A549 (cell line): ENCODE results near the gene TMEM95. TPM values are rescaled to one million over a fixed set of nuclear protein-coding genes. Genes with fewer than 3 reads are reported as not detected.
"Not testable (repeated sequence)": the region's sequence is repeated elsewhere in the genome, so short reads cannot be mapped to it uniquely, and the experiment has no call there.

ENCODE experiments used
- ATAC-seq, 2 experiments: fragments of 200-7000 bp in 1 of 2; fragments of >200 bp in 1 of 2; cut with Nextera tagmentation in 1 of 2; cut with Tn5 transposase in 1 of 2; 3 replicates each; pipeline versions ENCODE4 v1.8.0 to v1.9.1; 2018 to 2020; ENCODE audit warnings: mild to moderate bottlenecking in 1 of 2, moderate library complexity in 1 of 2
- CTCF ChIA-PET: fragments of 300-600 bp; sonication (Branson Sonifier 250); formaldehyde crosslinking; extraction: SDS; loops from one replicate; lab custom pipeline; 2021; ENCODE audit warnings: antibody characterized with exemption, inconsistent platforms; lab: Yijun Ruan, JAX
- POLR2A ChIA-PET: fragments of 350-600 bp; formaldehyde crosslinking; extraction: SDS; loops from one replicate; lab custom pipeline; 2021; ENCODE audit warnings: antibody characterized with exemption, inconsistent platforms; lab: Yijun Ruan, JAX
- DNase-seq, 2 experiments: peaks; one replicate each; pipeline versions ENCODE4 v3.0.0 to v3.0.0-alpha.2; 2011 to 2016; ENCODE audit warnings: low read depth in 1 of 2, low spot score in 1 of 2
- FAIRE-seq: peaks from 2 replicates; lab custom pipeline; 2011; peaks lifted over from hg19 to GRCh38; lab: Jason Lieb, UNC
- H3K27ac ChIP-seq, 2 experiments: fragments of >200 bp; sonication (Bioruptor Twin); formaldehyde crosslinking; 3 replicates each; pipeline ENCODE4 v1.5.1; 2016 to 2017
- H3K4me1 ChIP-seq: fragments of >200 bp; sonication (Bioruptor Twin); formaldehyde crosslinking; 3 replicates; pipeline ENCODE4 v1.6.1; 2016
- H3K4me2 ChIP-seq: fragments of >200 bp; sonication (Bioruptor Twin); formaldehyde crosslinking; 3 replicates; pipeline ENCODE4 v1.6.1; 2016
- H3K4me3 ChIP-seq: fragments of >200 bp; sonication (Bioruptor Twin); formaldehyde crosslinking; 3 replicates; pipeline ENCODE4 v1.5.1; 2016
- H3K9me3 ChIP-seq: fragments of >200 bp; sonication (Bioruptor Twin); formaldehyde crosslinking; 3 replicates; pipeline ENCODE4 v1.6.1; 2016
- BCL3 ChIP-seq: fragments of >200 bp; sonication (Bioruptor Twin); formaldehyde crosslinking; IDR thresholded peaks from 3 replicates; pipeline ENCODE4 v1.6.1; 2016
- CBX2 ChIP-seq: fragments of 200-600 bp; sonication (generic); IDR thresholded peaks from 2 replicates; pipeline ENCODE4 v1.6.1; 2016; ENCODE audit warnings: low read depth, mild to moderate bottlenecking, borderline replicate concordance
- CEBPB ChIP-seq, 2 experiments: fragments of >200 bp in 1 of 2; sonication (Bioruptor Twin) in 1 of 2; formaldehyde crosslinking in 1 of 2; IDR thresholded peaks; 2 replicates each; pipeline ENCODE4 v1.6.1; 2012 to 2016
- EP300 ChIP-seq, 2 experiments: fragments of >200 bp; sonication (Bioruptor Twin); formaldehyde crosslinking; IDR thresholded peaks; 2 replicates in 1 of 2; 3 replicates in 1 of 2; pipeline ENCODE4 v1.6.1; 2016 to 2017
- FOXS1 ChIP-seq: fragments of 250-450 bp; sonication (Bioruptor Pico); IDR thresholded peaks from 2 replicates; pipeline ENCODE4 v1.5.0; 2020; ENCODE audit warnings: mild to moderate bottlenecking, moderate library complexity
- GATA3 ChIP-seq: IDR thresholded peaks from 2 replicates; pipeline ENCODE4 v1.6.1; 2012; ENCODE audit warnings: borderline replicate concordance
- HOXA7 ChIP-seq: fragments of 250-450 bp; sonication (Bioruptor Pico); IDR thresholded peaks from 2 replicates; pipeline ENCODE4 v1.5.0; 2020; ENCODE audit warnings: mild to moderate bottlenecking, moderate library complexity
- JUN ChIP-seq, 2 experiments: fragments of >200 bp; sonication (Bioruptor Twin); formaldehyde crosslinking; IDR thresholded peaks; 2 replicates in 1 of 2; 3 replicates in 1 of 2; pipeline ENCODE4 v1.6.1; 2016 to 2017
- NFE2L2 ChIP-seq: fragments of 150-350 bp; conservative IDR thresholded peaks from 2 replicates; pipeline ENCODE4 v1.6.1; 2014; ENCODE audit warnings: low read length
- NPAS2 ChIP-seq: fragments of 250-450 bp; sonication (Bioruptor Pico); IDR thresholded peaks from 2 replicates; pipeline ENCODE4 v1.8.0; 2022; ENCODE audit warnings: mild to moderate bottlenecking, moderate library complexity, borderline replicate concordance
- PHF8 ChIP-seq: fragments of 200-600 bp; sonication (generic); IDR thresholded peaks from 2 replicates; pipeline ENCODE4 v1.6.1; 2016; ENCODE audit warnings: low read depth, mild to moderate bottlenecking, antibody characterized with exemption, moderate library complexity, borderline replicate concordance
- POLR2A ChIP-seq: IDR thresholded peaks from 2 replicates; pipeline ENCODE4 v1.6.1; 2012; ENCODE audit warnings: mild to moderate bottlenecking, low read length
- RARB ChIP-seq: fragments of 250-450 bp; sonication (Bioruptor Pico); IDR thresholded peaks from 2 replicates; pipeline ENCODE4 v1.8.0; 2021; ENCODE audit warnings: mild to moderate bottlenecking, moderate library complexity
- RCOR1 ChIP-seq: fragments of 150-350 bp; IDR thresholded peaks from 2 replicates; pipeline ENCODE4 v1.6.1; 2014; ENCODE audit warnings: antibody characterized with exemption, low read length, low read depth
- USF2 ChIP-seq: fragments of 450-650 bp; IDR thresholded peaks from 2 replicates; pipeline ENCODE4 v1.6.1; 2014; ENCODE audit warnings: antibody characterized with exemption
- WGBS: methylation state at CpG from one replicate; pipeline ENCODE4 v1.1.6; 2017; ENCODE audit errors: missing lambda C conversion rate; 5-methylcytosine and 5-hydroxymethylcytosine counted together
- polyA plus RNA-seq, 4 experiments: library from polyadenylated mRNA; depleted of rRNA in 3 of 4; stranded (reverse); fragments of >200 nt; fragmentation: RNase III in 1 of 4; extraction: RNeasy Plus Mini Kit Qiagen cat#74134 plus additional on column Dnase treatment in 1 of 4; gene quantifications; 2 replicates in 3 of 4; 3 replicates in 1 of 4; pipeline ENCODE4 v1.2.3, GENCODE V29; 2011 to 2017

Gene TMEM95
- polyA plus RNA-seq, 2 of the 4 experiments (the other 2 are of a cell fraction) = not detected

- no peaks in the 10 kb centered on the region for H3K9me3 ChIP-seq
- 51% methylated on average over 7 of the region's 7 CpGs for WGBS
- TF ChIP-seq GATA3 (no peak), PHF8 (no peak), CEBPB (IDR thresholded peaks at IDR 0.05) (no peak), RARB (no peak), EP300 (IDR thresholded peaks at IDR 0.05) (no peak), BCL3 (no peak), NPAS2 (no peak), CBX2 (no peak), NFE2L2 (no peak), RCOR1 (no peak), POLR2A (no peak), FOXS1 (no peak)
- DNase-seq (no peak), FAIRE-seq (no peak), ATAC-seq (no peak)
- H3K4me3 ChIP-seq = no peak overlapping the region
- ChIA-PET POLR2A (no interaction called here), CTCF (interaction anchor here (23.9 kb wide), 1 partner anchor 10 kb away, joined by 433 read pairs; the partner anchor contains the start of gene ACAP1)
- peaks cover 15% of the 10 kb centered on the region; the same call in 2 of the 3 replicates for H3K4me1 ChIP-seq
- H3K4me2 ChIP-seq = no peak overlapping the region
- H3K27ac ChIP-seq = no peak overlapping the region
Observed at GRCh38 chr17:7332111-7332510, 22.8 kb upstream of the TMEM95 start.

GRCh38 chr17:7332600-7333069 lies 22.3 kb upstream of the TMEM95 start:
- POLR2A ChIA-PET, H3K9me3 ChIP-seq, H3K4me2 ChIP-seq, FAIRE-seq, H3K4me3 ChIP-seq, H3K27ac ChIP-seq, DNase-seq, ATAC-seq: not testable (repeated sequence)
- CTCF ChIA-PET = interaction anchor here (23.9 kb wide), 1 partner anchor 10 kb away, joined by 433 read pairs; the partner anchor contains the start of gene ACAP1
- 63% methylated on average over 13 of the region's 14 CpGs for WGBS
- peaks cover 14% of the 10 kb centered on the region; the same call in 2 of the 3 replicates for H3K4me1 ChIP-seq

- WGBS = 75% methylated on average over 3 of the region's 3 CpGs
- ATAC-seq = no peak
- POLR2A ChIA-PET = no interaction called here
- no peaks in the 10 kb centered on the region for H3K9me3 ChIP-seq
- CTCF ChIA-PET = interaction anchor here (0.9 to 23.9 kb wide), 10 partner anchors 4 to 290 kb away, joined by 3 to 433 read pairs (median 6); partner anchors contain the start of genes ACAP1, KCTD11, NEURL4 and SLC2A4
- no peak overlapping the region for H3K4me3 ChIP-seq
- TF ChIP-seq USF2 (no peak), HOXA7 (CRISPR knock-in tag) (no peak), JUN (IDR thresholded peaks at IDR 0.05) (no peak)
- H3K4me2 ChIP-seq = no peak overlapping the region
- H3K4me1 ChIP-seq = peaks cover 6% of the 10 kb centered on the region; the same call in 1 of the 3 replicates
- H3K27ac ChIP-seq = no peak overlapping the region
- no peak for DNase-seq
- FAIRE-seq = no peak
Observed at GRCh38 chr17:7334938-7335538, 19.9 kb upstream of the TMEM95 start.

- 82% methylated on average over 13 of the region's 13 CpGs for WGBS
- H3K4me2 ChIP-seq, DNase-seq, ATAC-seq, H3K4me3 ChIP-seq, H3K4me1 ChIP-seq, FAIRE-seq, H3K9me3 ChIP-seq, H3K27ac ChIP-seq, POLR2A ChIA-PET: not testable (repeated sequence)
- CTCF ChIA-PET = interaction anchor here (0.9 to 23.9 kb wide), 9 partner anchors 5 to 290 kb away, joined by 3 to 433 read pairs (median 8); partner anchors contain the start of genes ACAP1, DVL2, KCTD11 and NEURL4
Observed at GRCh38 chr17:7335765-7336164, 19.2 kb upstream of the TMEM95 start.
